ENCODE results near the gene ARHGAP19. TPM values are rescaled to one million over a fixed set of nuclear protein-coding genes. Genes with fewer than 3 reads are reported as not detected.

The ARHGAP19 gene
- total and polyA plus RNA-seq, 2 of the 8 experiments (the other 6 are each of a cell fraction or from before 2014, with no cell fraction given), result 13.3 to 32.1 TPM

DNA sequence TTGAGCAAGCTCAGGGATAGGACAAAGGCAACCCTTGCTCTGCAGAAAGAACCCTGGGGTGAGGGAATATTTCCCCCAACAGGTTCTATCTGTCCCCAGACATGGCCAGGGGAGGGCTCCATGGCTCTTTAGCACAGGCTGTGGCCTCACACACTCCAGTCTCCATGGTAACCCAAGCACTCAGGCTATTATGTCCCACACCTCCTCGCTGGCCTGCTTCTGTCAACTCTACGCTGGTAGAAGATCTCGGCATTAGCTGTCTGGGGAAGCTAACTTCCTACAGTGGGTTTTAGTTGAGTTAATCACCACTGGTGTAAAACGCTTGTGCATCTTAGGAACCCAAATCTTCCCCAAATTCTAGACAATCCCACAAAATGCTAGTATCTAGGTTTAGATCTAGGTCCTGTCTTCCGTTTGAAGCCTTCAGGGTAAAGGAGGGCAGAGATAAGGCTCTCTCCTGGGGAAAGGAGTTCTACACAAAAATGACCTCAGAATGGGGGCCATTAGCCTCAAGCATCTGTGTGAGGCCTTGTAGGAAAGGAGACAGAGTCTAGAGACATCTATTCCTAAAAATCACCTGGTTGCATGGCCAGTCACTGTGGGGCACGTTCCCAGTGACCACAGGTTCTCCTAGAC is 70.0 kb downstream of the ARHGAP19 start (continued):
- TF ChIP-seq, protein P1, sequence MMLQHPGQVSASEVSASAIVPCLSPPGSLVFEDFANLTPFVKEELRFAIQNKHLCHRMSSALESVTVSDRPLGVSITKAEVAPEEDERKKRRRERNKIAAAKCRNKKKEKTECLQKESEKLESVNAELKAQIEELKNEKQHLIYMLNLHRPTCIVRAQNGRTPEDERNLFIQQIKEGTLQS (IDR thresholded peaks at IDR 0.05; ENCODE audit: insufficient read depth, low read depth, low read length), result no peak
